HG03060 (cell line): ENCODE measurements around the gene NDUFAF3.

ENCODE experiments used
- ATAC-seq: cut with Tn5 transposase; IDR thresholded peaks from one replicate; pipeline ENCODE4 v1.9.1; 2021; ENCODE audit warnings: low read depth, moderate number of reproducible peaks; ENCODE audit not compliant: unreplicated experiment

The NDUFAF3 gene, protein sequence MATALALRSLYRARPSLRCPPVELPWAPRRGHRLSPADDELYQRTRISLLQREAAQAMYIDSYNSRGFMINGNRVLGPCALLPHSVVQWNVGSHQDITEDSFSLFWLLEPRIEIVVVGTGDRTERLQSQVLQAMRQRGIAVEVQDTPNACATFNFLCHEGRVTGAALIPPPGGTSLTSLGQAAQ

DNA sequence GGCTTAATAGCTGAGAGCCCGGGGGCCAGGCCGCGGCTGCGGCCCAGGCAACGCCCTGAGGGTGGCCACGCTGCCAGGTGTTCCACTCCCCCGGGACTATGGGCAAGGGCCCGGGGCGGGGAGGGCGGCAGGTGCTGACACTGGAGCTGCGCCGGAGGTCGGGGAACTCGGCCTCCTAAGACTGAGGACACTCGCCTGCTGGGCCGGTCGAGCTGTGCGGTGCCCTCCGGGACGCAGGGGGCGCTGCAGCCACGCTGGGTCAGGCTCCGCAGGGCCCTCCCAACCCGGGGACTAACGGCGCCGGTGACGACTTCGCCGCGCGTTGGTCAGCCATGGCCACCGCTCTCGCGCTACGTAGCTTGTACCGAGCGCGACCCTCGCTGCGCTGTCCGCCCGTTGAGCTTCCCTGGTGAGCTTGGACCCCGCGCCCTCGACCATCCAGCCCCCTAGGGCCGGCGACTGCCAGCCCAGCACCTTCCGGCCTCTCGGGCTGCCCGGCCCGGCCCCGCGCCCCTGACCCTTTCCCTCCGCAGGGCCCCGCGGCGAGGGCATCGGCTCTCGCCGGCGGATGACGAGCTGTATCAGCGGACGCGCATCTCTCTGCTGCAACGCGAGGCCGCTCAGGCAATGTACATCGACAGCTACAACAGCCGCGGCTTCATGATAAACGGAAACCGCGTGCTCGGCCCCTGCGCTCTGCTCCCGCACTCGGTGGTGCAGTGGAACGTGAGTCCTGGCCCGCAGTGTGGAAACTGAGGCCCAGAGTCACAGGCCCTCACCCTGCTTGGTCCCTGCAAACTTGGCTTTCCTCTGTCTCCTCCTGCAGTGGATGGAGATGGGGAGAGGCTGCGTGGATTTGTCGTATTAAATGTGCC is at the start of gene NDUFAF3:
Gene NDUFAF3 (plus strand): TSS at position 309 of the 875 bp plus-strand sequence. CDS start 24 bp downstream, at position 333.
- ATAC-seq = peak; percentile 40

GRCh38 chr3:48974076-48974864 is 47.7 kb upstream of the NDUFAF3 start:
- ATAC-seq = no peak

DNA sequence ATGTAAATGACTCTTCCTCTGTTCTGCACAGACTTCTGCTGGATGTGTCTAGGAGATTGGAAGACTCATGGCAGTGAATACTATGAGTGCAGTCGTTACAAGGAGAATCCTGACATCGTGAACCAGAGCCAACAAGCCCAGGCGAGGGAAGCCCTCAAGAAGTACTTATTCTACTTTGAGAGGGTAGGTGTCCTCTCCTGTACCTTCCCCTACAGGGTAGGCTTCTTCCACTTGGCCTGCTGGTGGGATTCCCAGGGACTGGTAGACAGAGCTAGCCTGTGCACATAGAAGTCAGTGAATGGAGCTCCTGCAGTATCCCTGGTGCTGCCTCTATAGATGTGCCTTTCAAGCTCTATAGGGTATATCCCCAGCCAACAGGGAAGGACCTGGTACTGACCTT is 42.5 kb upstream of the NDUFAF3 start:
- no peak for ATAC-seq

- ATAC-seq = no peak
Observed at GRCh38 chr3:48980295-48980694, 41.6 kb upstream of the NDUFAF3 start.

- no peak for ATAC-seq
Observed at GRCh38 chr3:48982016-48982415, 39.9 kb upstream of the NDUFAF3 start.

GRCh38 chr3:48982686-48983085 is 39.2 kb upstream of the NDUFAF3 start:
- no peak for ATAC-seq

GRCh38 chr3:48983096-48983495 is 38.8 kb upstream of the NDUFAF3 start:
- no peak for ATAC-seq

- ATAC-seq = no peak
Observed at GRCh38 chr3:48984663-48985062, 37.3 kb upstream of the NDUFAF3 start.

GRCh38 chr3:48985831-48986376 is 36.0 kb upstream of the NDUFAF3 start:
- ATAC-seq = no peak

DNA sequence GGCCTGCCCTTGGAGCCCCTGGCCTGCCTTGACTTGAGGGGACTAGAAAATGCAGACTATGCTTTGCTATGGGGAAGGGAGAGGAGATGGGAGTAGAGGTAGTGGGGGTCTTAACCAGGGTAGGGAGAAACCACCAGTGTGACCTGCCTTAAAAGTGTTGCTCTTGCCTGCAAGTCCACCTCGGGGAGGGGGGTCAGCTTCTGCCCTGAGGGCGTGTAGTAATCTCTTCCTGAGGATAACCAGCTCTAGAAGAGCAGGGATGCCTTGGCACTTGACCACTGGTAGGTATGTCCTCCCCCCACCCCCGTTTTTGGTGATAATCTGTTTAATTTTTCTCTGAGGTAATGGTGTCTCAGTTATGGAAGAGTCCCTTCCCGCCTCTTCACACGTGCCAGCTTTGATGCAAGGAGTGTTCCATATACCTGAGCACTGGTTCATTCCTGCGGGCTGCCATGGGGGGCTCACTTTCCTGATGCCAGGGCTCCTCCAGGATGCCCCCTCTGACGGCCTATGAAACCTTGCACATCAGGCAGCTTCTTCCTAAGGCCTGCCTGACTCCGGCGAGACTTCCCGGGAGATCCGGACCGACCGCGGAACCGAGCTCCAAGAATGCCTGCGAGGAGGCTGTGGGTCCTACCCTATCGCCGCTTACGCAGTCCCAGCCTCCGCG is 32.7 kb upstream of the NDUFAF3 start:
- no peak for ATAC-seq

GRCh38 chr3:48989796-48990635 is 31.9 kb upstream of the NDUFAF3 start, which contains the start of gene P4HTM:
P4HTM (plus strand) TSS chr3:48990241; CDS start chr3:48990257, 16 bp downstream.
- no peak for ATAC-seq

- no peak for ATAC-seq
Observed at GRCh38 chr3:48990636-48991469, 31.1 kb upstream of the NDUFAF3 start.

DNA sequence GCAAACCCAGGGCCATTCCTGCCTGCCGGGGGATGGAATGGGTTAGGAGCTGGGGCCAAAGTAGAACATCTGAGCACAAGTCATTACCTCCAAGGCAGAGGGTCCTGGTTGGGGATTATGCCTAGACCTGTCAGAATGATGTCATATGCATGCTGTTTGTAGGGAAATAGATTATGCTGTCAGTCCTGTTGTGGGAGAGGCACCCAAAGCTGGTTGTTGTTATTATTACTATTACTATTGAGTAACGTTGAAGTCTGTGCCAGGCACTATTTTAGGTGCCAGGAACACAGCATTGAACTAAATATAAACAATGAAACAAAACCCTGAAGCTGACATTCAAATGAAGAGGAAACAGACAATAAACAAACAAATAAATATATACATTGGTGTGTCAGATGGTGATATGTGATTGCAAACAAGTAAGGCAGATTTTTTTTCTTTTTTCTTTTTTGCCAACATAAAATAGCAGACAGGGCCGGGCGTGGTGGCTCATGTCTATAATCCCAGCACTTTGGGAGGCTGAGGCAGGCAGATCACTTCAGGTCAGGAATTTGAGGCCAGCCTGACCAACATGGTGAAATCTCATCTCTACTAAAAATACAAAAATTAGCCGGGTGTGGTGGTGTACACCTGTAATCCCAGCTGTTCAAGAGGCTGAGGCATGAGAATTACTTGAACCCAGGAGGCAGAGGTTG is 29.9 kb upstream of the NDUFAF3 start:
- ATAC-seq = no peak

DNA sequence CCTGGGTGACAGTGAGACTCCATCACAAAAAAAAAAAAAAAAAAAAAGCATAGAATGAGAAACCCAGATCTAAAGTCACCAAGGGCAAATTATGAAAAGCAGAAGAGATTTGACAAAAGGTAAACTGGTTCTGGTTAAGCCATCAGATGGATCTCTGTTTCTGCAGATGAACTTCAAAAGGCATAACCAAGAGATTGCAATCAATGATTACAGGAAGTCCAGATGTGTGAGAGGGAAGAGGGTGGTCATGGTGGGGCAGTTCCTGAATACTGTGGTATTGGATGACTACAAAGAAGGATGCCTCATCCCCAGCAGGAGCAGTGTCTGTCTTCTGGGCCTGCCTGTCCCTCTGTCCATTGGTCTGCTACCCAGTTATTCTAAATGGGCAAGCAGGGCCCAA is 28.1 kb upstream of the NDUFAF3 start:
- ATAC-seq = no peak

- ATAC-seq = no peak
Observed at GRCh38 chr3:48996640-48997039, 25.3 kb upstream of the NDUFAF3 start.

GRCh38 chr3:48997102-48997635 is 24.8 kb upstream of the NDUFAF3 start:
- no peak for ATAC-seq

DNA sequence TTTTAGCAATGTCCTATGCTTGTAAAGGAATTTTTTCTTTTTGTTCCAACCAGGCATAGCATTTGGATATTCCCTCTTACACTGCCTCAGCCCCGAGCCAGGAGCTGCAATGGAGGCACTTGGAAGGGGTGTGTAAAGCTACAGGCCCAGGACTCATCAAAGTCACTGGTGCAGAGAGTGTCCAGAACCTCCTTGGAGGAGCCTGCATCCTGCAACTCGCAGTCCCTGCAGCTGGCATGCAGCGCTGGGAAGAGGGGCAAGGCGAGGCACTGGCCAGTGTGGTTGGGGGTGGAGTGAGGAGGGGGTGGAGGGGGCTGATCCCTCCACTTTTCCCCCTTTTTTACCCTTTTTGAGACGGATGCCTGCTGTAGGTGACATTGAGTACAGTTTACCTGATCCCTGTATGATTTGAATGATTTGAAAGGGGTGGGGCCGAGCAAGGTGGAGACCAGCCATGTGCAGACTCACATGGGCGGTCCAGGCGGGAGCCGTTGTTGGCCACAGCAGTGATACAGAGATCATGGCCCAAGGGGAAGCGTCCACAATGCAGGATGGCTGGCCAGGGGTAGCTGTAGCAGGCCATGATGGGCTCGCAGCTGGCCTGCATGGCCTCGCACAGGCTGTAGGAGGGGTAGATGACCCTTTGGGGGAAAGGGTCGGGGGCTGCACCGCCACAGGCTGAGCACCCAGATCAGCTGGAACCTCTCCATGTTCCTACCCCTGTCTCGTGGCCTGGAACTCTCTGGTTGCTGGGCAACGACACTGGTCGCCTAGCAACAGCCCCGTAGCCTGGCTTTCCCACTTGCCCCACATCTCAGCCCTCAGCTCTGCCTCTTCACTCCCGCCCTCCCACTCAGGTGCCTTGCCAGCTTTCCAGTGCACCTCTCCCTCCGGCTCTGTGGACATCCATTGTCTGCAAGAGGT is 23.9 kb upstream of the NDUFAF3 start:
- no peak for ATAC-seq
